Fibroblast of the aortic adventitia (primary cell): ENCODE results near the gene TMEM89. TPM values are rescaled to one million over a fixed set of nuclear protein-coding genes. Genes with fewer than 3 reads are reported as not detected.

ENCODE experiments used
- DNase-seq: peaks from one replicate; pipeline ENCODE4 v3.0.0-alpha.2; 2010; ENCODE audit warnings: low read depth
- H3K4me3 ChIP-seq: 2 replicates; pipeline ENCODE4 v1.5.1; 2011; ENCODE audit warnings: low read depth, mild to moderate bottlenecking, control low read depth, low read length, moderate library complexity
- CTCF ChIP-seq: IDR thresholded peaks from 2 replicates; pipeline ENCODE4 v1.5.1; 2011; ENCODE audit warnings: mild to moderate bottlenecking, low read length, control low read depth, inconsistent platforms; ENCODE audit not compliant: insufficient read depth
- total RNA-seq: library from RNA; depleted of rRNA; stranded (reverse); fragments of >200 nt; gene quantifications from 2 replicates; pipeline ENCODE4 v1.2.3, GENCODE V29; 2012; ENCODE audit warnings: low replicate concordance

TMEM89 gene
- total RNA-seq, 1 donor: not detected

- DNase-seq: no peak
- H3K4me3 ChIP-seq: no peak overlapping the region
- no peak for TF ChIP-seq CTCF
Measured at GRCh38 chr3:48591886-48592518, 29.6 kb downstream of the TMEM89 start.

- no peak for TF ChIP-seq CTCF
- H3K4me3 ChIP-seq: no peak overlapping the region
- DNase-seq: no peak
Measured at GRCh38 chr3:48591436-48591835, 30.1 kb downstream of the TMEM89 start.

GRCh38 chr3:48588230-48588629, 33.3 kb downstream of the TMEM89 start:
- no peak for TF ChIP-seq CTCF
- no peak overlapping the region for H3K4me3 ChIP-seq

GRCh38 chr3:48587686-48588085, 33.9 kb downstream of the TMEM89 start:
- H3K4me3 ChIP-seq: no peak overlapping the region
- TF ChIP-seq CTCF: no peak
- DNase-seq: no peak

More at GRCh38 chr3:48588230-48588629, 33.3 kb downstream of the TMEM89 start:
- DNase-seq: no peak

- H3K4me3 ChIP-seq: no peak overlapping the region
- DNase-seq: no peak
- TF ChIP-seq CTCF: no peak
Measured at GRCh38 chr3:48585411-48585810, 36.2 kb downstream of the TMEM89 start.

- TF ChIP-seq CTCF: no peak
- no peak for DNase-seq
- H3K4me3 ChIP-seq: no peak overlapping the region
Measured at GRCh38 chr3:48584836-48585235, 36.7 kb downstream of the TMEM89 start.
